HepG2 (cell line): ENCODE results near the gene AGAP1. TPM values are rescaled to one million over a fixed set of nuclear protein-coding genes. Genes with fewer than 3 reads are reported as not detected.

ENCODE experiments used
- MAZ ChIP-seq, 2 experiments: sonication (generic) in 1 of 2; formaldehyde crosslinking in 1 of 2; IDR thresholded peaks; 2 replicates each; pipeline versions ENCODE4 v1.5.0 to v1.6.1; 2012 to 2020; ENCODE audit warnings: low read depth in 2 of 2, mild to moderate bottlenecking in 2 of 2, borderline replicate concordance in 1 of 2, improper control_type of control experiment in 1 of 2, low read length in 1 of 2, missing genetic modification reagents in 1 of 2, moderate library complexity in 1 of 2
- PHF21A ChIP-seq: sonication (generic); formaldehyde crosslinking; IDR thresholded peaks from 2 replicates; pipeline ENCODE4 v1.5.0; 2020; ENCODE audit warnings: mild to moderate bottlenecking, missing genetic modification reagents
- THAP7 ChIP-seq: sonication (generic); formaldehyde crosslinking; IDR thresholded peaks from 2 replicates; pipeline ENCODE4 v1.8.1; 2023; ENCODE audit warnings: mild to moderate bottlenecking, missing genetic modification reagents
- TRIM24 ChIP-seq: sonication (generic); formaldehyde crosslinking; IDR thresholded peaks from 2 replicates; pipeline ENCODE4 v1.8.0; 2022; ENCODE audit warnings: mild to moderate bottlenecking, missing genetic modification reagents
- ZFAT ChIP-seq: sonication (generic); formaldehyde crosslinking; conservative IDR thresholded peaks from 2 replicates; pipeline ENCODE4 v1.8.1; 2023; ENCODE audit warnings: missing genetic modification reagents, inconsistent platforms
- ZMYM3 ChIP-seq: sonication (generic); formaldehyde crosslinking; IDR thresholded peaks from 2 replicates; pipeline ENCODE4 v1.5.1; 2020; ENCODE audit warnings: mild to moderate bottlenecking, missing genetic modification reagents
- ZNF670 ChIP-seq: sonication (generic); formaldehyde crosslinking; IDR thresholded peaks from 2 replicates; pipeline ENCODE4 v1.8.0; 2022; ENCODE audit warnings: mild to moderate bottlenecking, missing genetic modification reagents, borderline replicate concordance
- ZNF747 ChIP-seq: sonication (generic); formaldehyde crosslinking; IDR thresholded peaks from 2 replicates; pipeline ENCODE4 v1.8.1; 2023; ENCODE audit warnings: missing genetic modification reagents, mild to moderate bottlenecking, borderline replicate concordance
- ZSCAN29 ChIP-seq: sonication (generic); formaldehyde crosslinking; conservative IDR thresholded peaks from 2 replicates; pipeline ENCODE4 v1.4.0; 2020; ENCODE audit warnings: mild to moderate bottlenecking, missing genetic modification reagents
- polyA plus RNA-seq, 8 experiments: library from polyadenylated mRNA; depleted of rRNA in 3 of 8; stranded (reverse) in 7 of 8; unstranded in 1 of 8; fragments of >200 nt; fragmentation: Illumina TruSeq in 4 of 8; extraction: Trizol in 4 of 8; gene quantifications; 2 replicates each; pipeline versions ENCODE4 v1.2.1 to v1.2.3, GENCODE V29; 2011 to 2016; ENCODE audit warnings: low read depth in 4 of 8, missing spikeins in 1 of 8, mixed read lengths in 1 of 8; ENCODE audit not compliant: insufficient read depth in 1 of 8
- total RNA-seq, 5 experiments: library from RNA; depleted of rRNA; stranded (reverse); fragments of >200 nt; fragmentation: Illumina TruSeq; extraction: Trizol; gene quantifications; 2 replicates each; pipeline ENCODE4 v1.2.3, GENCODE V29; 2016; ENCODE audit warnings: low read depth in 1 of 5
- TF ChIP-seq, protein P1 (sequence below): fragments of 450-650 bp; IDR thresholded peaks from 2 replicates; pipeline ENCODE4 v1.6.1; 2017
- TF ChIP-seq, protein P2 (sequence below): sonication (generic); formaldehyde crosslinking; IDR thresholded peaks from one replicate; pipeline ENCODE4 v1.5.1; 2020; ENCODE audit warnings: mild to moderate bottlenecking, missing genetic modification reagents; ENCODE audit errors: not compliant biosample characterization
- TF ChIP-seq, protein P3 (sequence below): sonication (generic); formaldehyde crosslinking; IDR thresholded peaks from 2 replicates; pipeline ENCODE4 v1.4.0; 2020; ENCODE audit warnings: missing genetic modification reagents
- TF ChIP-seq, protein P4 (sequence below): IDR thresholded peaks from 2 replicates; pipeline ENCODE4 v1.4.0; 2020; ENCODE audit warnings: mild to moderate bottlenecking, missing genetic modification reagents

Gene AGAP1
- total and polyA plus RNA-seq, 2 of the 13 experiments (the other 11 are each of a cell fraction or from before 2014, with no cell fraction given) = 21.2 to 32.7 TPM

GRCh38 chr2:235583144-235583543 is 89.3 kb downstream of the AGAP1 start (continued):
- TF ChIP-seq, protein P1, sequence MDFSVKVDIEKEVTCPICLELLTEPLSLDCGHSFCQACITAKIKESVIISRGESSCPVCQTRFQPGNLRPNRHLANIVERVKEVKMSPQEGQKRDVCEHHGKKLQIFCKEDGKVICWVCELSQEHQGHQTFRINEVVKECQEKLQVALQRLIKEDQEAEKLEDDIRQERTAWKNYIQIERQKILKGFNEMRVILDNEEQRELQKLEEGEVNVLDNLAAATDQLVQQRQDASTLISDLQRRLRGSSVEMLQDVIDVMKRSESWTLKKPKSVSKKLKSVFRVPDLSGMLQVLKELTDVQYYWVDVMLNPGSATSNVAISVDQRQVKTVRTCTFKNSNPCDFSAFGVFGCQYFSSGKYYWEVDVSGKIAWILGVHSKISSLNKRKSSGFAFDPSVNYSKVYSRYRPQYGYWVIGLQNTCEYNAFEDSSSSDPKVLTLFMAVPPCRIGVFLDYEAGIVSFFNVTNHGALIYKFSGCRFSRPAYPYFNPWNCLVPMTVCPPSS = no peak
- TF ChIP-seq, protein P2, sequence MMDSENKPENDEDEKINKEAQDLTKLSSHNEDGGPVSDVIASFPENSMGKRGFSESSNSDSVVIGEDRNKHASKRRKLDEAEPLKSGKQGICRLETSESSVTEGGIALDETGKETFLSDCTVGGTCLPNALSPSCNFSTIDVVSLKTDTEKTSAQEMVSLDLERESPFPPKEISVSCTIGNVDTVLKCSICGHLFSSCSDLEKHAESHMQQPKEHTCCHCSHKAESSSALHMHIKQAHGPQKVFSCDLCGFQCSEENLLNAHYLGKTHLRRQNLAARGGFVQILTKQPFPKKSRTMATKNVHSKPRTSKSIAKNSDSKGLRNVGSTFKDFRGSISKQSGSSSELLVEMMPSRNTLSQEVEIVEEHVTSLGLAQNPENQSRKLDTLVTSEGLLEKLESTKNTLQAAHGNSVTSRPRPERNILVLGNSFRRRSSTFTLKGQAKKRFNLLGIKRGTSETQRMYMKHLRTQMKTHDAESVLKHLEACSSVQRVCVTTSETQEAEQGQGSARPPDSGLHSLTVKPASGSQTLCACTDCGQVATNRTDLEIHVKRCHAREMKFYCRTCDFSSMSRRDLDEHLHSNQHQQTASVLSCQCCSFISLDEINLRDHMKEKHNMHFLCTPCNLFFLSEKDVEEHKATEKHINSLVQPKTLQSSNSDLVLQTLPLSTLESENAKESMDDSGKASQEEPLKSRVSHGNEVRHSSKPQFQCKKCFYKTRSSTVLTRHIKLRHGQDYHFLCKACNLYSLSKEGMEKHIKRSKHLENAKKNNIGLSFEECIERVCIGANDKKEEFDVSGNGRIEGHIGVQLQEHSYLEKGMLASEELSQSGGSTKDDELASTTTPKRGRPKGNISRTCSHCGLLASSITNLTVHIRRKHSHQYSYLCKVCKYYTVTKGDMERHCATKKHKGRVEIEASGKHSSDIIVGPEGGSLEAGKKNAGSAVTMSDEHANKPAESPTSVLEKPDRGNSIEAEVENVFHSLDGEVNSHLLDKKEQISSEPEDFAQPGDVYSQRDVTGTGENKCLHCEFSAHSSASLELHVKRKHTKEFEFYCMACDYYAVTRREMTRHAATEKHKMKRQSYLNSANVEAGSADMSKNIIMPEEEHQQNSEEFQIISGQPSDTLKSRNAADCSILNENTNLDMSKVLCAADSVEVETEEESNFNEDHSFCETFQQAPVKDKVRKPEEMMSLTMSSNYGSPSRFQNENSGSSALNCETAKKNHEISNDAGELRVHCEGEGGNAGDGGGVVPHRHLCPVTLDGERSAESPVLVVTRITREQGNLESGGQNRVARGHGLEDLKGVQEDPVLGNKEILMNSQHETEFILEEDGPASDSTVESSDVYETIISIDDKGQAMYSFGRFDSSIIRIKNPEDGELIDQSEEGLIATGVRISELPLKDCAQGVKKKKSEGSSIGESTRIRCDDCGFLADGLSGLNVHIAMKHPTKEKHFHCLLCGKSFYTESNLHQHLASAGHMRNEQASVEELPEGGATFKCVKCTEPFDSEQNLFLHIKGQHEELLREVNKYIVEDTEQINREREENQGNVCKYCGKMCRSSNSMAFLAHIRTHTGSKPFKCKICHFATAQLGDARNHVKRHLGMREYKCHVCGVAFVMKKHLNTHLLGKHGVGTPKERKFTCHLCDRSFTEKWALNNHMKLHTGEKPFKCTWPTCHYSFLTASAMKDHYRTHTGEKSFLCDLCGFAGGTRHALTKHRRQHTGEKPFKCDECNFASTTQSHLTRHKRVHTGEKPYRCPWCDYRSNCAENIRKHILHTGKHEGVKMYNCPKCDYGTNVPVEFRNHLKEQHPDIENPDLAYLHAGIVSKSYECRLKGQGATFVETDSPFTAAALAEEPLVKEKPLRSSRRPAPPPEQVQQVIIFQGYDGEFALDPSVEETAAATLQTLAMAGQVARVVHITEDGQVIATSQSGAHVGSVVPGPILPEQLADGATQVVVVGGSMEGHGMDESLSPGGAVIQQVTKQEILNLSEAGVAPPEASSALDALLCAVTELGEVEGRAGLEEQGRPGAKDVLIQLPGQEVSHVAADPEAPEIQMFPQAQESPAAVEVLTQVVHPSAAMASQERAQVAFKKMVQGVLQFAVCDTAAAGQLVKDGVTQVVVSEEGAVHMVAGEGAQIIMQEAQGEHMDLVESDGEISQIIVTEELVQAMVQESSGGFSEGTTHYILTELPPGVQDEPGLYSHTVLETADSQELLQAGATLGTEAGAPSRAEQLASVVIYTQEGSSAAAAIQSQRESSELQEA (CRISPR knock-in tag) = no peak
- TF ChIP-seq ZNF670 (CRISPR knock-in tag) = no peak
- TF ChIP-seq, protein P3, sequence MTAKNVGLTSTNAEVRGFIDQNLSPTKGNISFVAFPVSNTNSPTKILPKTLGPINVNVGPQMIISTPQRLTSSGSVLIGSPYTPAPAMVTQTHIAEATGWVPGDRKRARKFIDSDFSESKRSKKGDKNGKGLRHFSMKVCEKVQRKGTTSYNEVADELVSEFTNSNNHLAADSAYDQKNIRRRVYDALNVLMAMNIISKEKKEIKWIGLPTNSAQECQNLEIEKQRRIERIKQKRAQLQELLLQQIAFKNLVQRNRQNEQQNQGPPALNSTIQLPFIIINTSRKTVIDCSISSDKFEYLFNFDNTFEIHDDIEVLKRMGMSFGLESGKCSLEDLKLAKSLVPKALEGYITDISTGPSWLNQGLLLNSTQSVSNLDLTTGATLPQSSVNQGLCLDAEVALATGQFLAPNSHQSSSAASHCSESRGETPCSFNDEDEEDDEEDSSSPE (CRISPR knock-in tag) = no peak
- TF ChIP-seq THAP7 = 0 out of 2 replicates have a peak, but pooled peaks have one; percentile 2
- 0 out of 2 replicates have a peak, but pooled peaks have one; percentile 6 for TF ChIP-seq TRIM24 (CRISPR knock-in tag)
- TF ChIP-seq ZSCAN29 (CRISPR knock-in tag) = no peak
- TF ChIP-seq PHF21A = peak; percentile 63; the same call in 1 of the 2 replicates
- TF ChIP-seq ZMYM3 (CRISPR knock-in tag) = peak; percentile 26; the same call in 1 of the 2 replicates
- TF ChIP-seq ZFAT (CRISPR knock-in tag) = no peak
- no peak for TF ChIP-seq MAZ (IDR thresholded peaks at IDR 0.05; ENCODE audit: borderline replicate concordance, low read depth, low read length)
- TF ChIP-seq MAZ (CRISPR knock-in tag; IDR thresholded peaks at IDR 0.05; ENCODE audit: low read depth) = no peak
- no peak for TF ChIP-seq ZNF747 (CRISPR knock-in tag)
- TF ChIP-seq, protein P4, sequence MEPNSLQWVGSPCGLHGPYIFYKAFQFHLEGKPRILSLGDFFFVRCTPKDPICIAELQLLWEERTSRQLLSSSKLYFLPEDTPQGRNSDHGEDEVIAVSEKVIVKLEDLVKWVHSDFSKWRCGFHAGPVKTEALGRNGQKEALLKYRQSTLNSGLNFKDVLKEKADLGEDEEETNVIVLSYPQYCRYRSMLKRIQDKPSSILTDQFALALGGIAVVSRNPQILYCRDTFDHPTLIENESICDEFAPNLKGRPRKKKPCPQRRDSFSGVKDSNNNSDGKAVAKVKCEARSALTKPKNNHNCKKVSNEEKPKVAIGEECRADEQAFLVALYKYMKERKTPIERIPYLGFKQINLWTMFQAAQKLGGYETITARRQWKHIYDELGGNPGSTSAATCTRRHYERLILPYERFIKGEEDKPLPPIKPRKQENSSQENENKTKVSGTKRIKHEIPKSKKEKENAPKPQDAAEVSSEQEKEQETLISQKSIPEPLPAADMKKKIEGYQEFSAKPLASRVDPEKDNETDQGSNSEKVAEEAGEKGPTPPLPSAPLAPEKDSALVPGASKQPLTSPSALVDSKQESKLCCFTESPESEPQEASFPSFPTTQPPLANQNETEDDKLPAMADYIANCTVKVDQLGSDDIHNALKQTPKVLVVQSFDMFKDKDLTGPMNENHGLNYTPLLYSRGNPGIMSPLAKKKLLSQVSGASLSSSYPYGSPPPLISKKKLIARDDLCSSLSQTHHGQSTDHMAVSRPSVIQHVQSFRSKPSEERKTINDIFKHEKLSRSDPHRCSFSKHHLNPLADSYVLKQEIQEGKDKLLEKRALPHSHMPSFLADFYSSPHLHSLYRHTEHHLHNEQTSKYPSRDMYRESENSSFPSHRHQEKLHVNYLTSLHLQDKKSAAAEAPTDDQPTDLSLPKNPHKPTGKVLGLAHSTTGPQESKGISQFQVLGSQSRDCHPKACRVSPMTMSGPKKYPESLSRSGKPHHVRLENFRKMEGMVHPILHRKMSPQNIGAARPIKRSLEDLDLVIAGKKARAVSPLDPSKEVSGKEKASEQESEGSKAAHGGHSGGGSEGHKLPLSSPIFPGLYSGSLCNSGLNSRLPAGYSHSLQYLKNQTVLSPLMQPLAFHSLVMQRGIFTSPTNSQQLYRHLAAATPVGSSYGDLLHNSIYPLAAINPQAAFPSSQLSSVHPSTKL (CRISPR knock-in tag) = peak; percentile 76
